ENCODE measurements around the gene COP1.

COP1 gene

GRCh38 chr1:176244851-176245250, 37.8 kb upstream of the COP1 start (continued):
- TF ChIP-seq TSHZ2 (CRISPR knock-in tag; IDR thresholded peaks at IDR 0.05) (no peak), TOX (CRISPR knock-in tag; IDR thresholded peaks at IDR 0.05; ENCODE audit: borderline replicate concordance) (no peak), ZC3H10 (CRISPR knock-in tag; IDR thresholded peaks at IDR 0.05) (no peak), BACH2 (CRISPR knock-in tag; IDR thresholded peaks at IDR 0.05; ENCODE audit: borderline replicate concordance) (no peak), PATZ1 (CRISPR knock-in tag; IDR thresholded peaks at IDR 0.05; ENCODE audit: borderline replicate concordance) (no peak)

- no peak for ATAC-seq
- TF ChIP-seq GLIS3 (CRISPR knock-in tag; IDR thresholded peaks at IDR 0.05) (no peak), OSR1 (CRISPR knock-in tag; IDR thresholded peaks at IDR 0.05) (no peak), ISL1 (CRISPR knock-in tag; IDR thresholded peaks at IDR 0.05) (no peak), ZFP30 (CRISPR knock-in tag; IDR thresholded peaks at IDR 0.05) (no peak), ARNTL (CRISPR knock-in tag; IDR thresholded peaks at IDR 0.05; ENCODE audit: borderline replicate concordance, low read depth) (no peak), ESRRG (CRISPR knock-in tag; IDR thresholded peaks at IDR 0.05) (no peak), BACH2 (CRISPR knock-in tag; IDR thresholded peaks at IDR 0.05; ENCODE audit: borderline replicate concordance) (no peak), CSRNP3 (CRISPR knock-in tag; IDR thresholded peaks at IDR 0.05) (no peak), POU6F1 (CRISPR knock-in tag; IDR thresholded peaks at IDR 0.05; ENCODE audit: borderline replicate concordance, low read depth) (no peak), CREB5 (CRISPR knock-in tag; IDR thresholded peaks at IDR 0.05; ENCODE audit: low read depth) (no peak), ZNF8 (CRISPR knock-in tag; IDR thresholded peaks at IDR 0.05) (no peak), PATZ1 (CRISPR knock-in tag; IDR thresholded peaks at IDR 0.05; ENCODE audit: borderline replicate concordance) (no peak), ZNF565 (CRISPR knock-in tag; conservative IDR thresholded peaks at IDR 0.05; ENCODE audit: low read depth) (no peak), PPARA (CRISPR knock-in tag; IDR thresholded peaks at IDR 0.05; ENCODE audit: borderline replicate concordance) (no peak), SNAI2 (CRISPR knock-in tag; IDR thresholded peaks at IDR 0.05) (no peak), TOX (CRISPR knock-in tag; IDR thresholded peaks at IDR 0.05; ENCODE audit: borderline replicate concordance) (no peak), ZNF70 (CRISPR knock-in tag; IDR thresholded peaks at IDR 0.05) (no peak)
These were observed 36.7 kb upstream of the COP1 start for GRCh38 chr1:176243746-176244145.

All from SK-N-SH treated with all-trans-retinoic acid at 6 μM for 48 hours (cell line).